Suprapubic skin (tissue), 4 donors: ENCODE results near the gene CPPED1. TPM values are rescaled to one million over a fixed set of nuclear protein-coding genes. Genes with fewer than 3 reads are reported as not detected.

Source experiments
- DNase-seq, 2 donors: peaks; one replicate each; pipeline ENCODE4 v3.0.0-alpha.2; 2019; ENCODE audit warnings: low spot score in 2 of 2
- H3K27ac ChIP-seq: fragments of 200-600 bp; sonication (generic); one replicate; pipeline ENCODE4 v1.5.1; 2019
- H3K27me3 ChIP-seq: fragments of 200-600 bp; sonication (generic); one replicate; pipeline ENCODE4 v1.5.1; 2019
- H3K36me3 ChIP-seq: fragments of 200-600 bp; sonication (generic); one replicate; pipeline ENCODE4 v1.5.1; 2019
- H3K4me1 ChIP-seq: fragments of 200-600 bp; sonication (generic); one replicate; pipeline ENCODE4 v1.5.1; 2019
- H3K4me3 ChIP-seq: fragments of 200-600 bp; sonication (generic); one replicate; pipeline ENCODE4 v1.5.1; 2019; ENCODE audit warnings: mild to moderate bottlenecking
- H3K9me3 ChIP-seq: fragments of 200-600 bp; sonication (generic); one replicate; pipeline ENCODE4 v1.5.1; 2019
- EP300 ChIP-seq: sonication (generic); formaldehyde crosslinking; IDR thresholded peaks from one replicate; pipeline ENCODE4 v1.6.1; 2017; ENCODE audit warnings: antibody characterized with exemption
- POLR2A ChIP-seq, 2 donors: fragments of 450-650 bp; IDR thresholded peaks; one replicate each; pipeline ENCODE4 v1.6.1; 2017; ENCODE audit warnings: antibody characterized with exemption in 2 of 2, mild to moderate bottlenecking in 2 of 2, moderate library complexity in 2 of 2
- POLR2AphosphoS5 ChIP-seq, 3 donors: sonication (generic); formaldehyde crosslinking; IDR thresholded peaks; one replicate each; pipeline ENCODE4 v1.6.1; 2017; ENCODE audit warnings: antibody characterized with exemption in 3 of 3
- WGBS: methylation state at CpG from one replicate; pipeline ENCODE4 v1.1.5; 2018; 5-methylcytosine and 5-hydroxymethylcytosine counted together
- total RNA-seq, 4 donors: library from RNA; depleted of rRNA; stranded (reverse); fragments of >200 nt; gene quantifications; one replicate each; pipeline ENCODE4 v1.1.0, GENCODE V29; 2016
- TF ChIP-seq, protein P1 (sequence below), 2 donors: fragments of 200-600 bp in 1 of 2; fragments of 450-650 bp in 1 of 2; sonication (generic) in 1 of 2; IDR thresholded peaks; one replicate each; pipeline ENCODE4 v1.5.1; 2016 to 2019; ENCODE audit warnings: antibody characterized with exemption in 2 of 2, mild to moderate bottlenecking in 1 of 2, moderate library complexity in 1 of 2

CPPED1 gene
- total RNA-seq, 4 donors from 2014 or later, result 8.7 to 13.3 (median 10.7) TPM

- Histone ChIP-seq H3K27me3 (no peaks in the 10 kb centered on the region), H3K36me3 (no peaks in the 10 kb centered on the region), H3K9me3 (no peaks in the 10 kb centered on the region), H3K4me1 (no peaks in the 10 kb centered on the region), H3K4me3 (no peak overlapping the region), H3K27ac (no peak overlapping the region)
- WGBS, result 77% methylated on average over 5 of the region's 5 CpGs
- no peak for DNase-seq
- TF ChIP-seq POLR2A (IDR thresholded peaks at IDR 0.05) (no peak), EP300 (no peak), POLR2AphosphoS5 (IDR thresholded peaks at IDR 0.05) (no peak)
- TF ChIP-seq, protein P1, sequence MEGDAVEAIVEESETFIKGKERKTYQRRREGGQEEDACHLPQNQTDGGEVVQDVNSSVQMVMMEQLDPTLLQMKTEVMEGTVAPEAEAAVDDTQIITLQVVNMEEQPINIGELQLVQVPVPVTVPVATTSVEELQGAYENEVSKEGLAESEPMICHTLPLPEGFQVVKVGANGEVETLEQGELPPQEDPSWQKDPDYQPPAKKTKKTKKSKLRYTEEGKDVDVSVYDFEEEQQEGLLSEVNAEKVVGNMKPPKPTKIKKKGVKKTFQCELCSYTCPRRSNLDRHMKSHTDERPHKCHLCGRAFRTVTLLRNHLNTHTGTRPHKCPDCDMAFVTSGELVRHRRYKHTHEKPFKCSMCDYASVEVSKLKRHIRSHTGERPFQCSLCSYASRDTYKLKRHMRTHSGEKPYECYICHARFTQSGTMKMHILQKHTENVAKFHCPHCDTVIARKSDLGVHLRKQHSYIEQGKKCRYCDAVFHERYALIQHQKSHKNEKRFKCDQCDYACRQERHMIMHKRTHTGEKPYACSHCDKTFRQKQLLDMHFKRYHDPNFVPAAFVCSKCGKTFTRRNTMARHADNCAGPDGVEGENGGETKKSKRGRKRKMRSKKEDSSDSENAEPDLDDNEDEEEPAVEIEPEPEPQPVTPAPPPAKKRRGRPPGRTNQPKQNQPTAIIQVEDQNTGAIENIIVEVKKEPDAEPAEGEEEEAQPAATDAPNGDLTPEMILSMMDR (IDR thresholded peaks at IDR 0.05), result no peak
Observed at GRCh38 chr16:12811441-12812383, 8.0 kb upstream of the CPPED1 start.

GRCh38 chr16:12805066-12805465 lies 1.4 kb upstream of the CPPED1 start:
- Histone ChIP-seq H3K4me3 (no peak overlapping the region), H3K36me3 (no peaks in the 10 kb centered on the region), H3K9me3 (no peaks in the 10 kb centered on the region), H3K27ac (no peak overlapping the region), H3K27me3 (no peaks in the 10 kb centered on the region), H3K4me1 (peaks cover 22% of the 10 kb centered on the region)
- 100% methylated on average over 2 of the region's 2 CpGs for WGBS
- TF ChIP-seq, protein P1 (IDR thresholded peaks at IDR 0.05), result no peak
- no peak for TF ChIP-seq EP300
- no peak for TF ChIP-seq POLR2A (IDR thresholded peaks at IDR 0.05)
- no peak for TF ChIP-seq POLR2AphosphoS5 (IDR thresholded peaks at IDR 0.05)
- DNase-seq, result no peak

DNA sequence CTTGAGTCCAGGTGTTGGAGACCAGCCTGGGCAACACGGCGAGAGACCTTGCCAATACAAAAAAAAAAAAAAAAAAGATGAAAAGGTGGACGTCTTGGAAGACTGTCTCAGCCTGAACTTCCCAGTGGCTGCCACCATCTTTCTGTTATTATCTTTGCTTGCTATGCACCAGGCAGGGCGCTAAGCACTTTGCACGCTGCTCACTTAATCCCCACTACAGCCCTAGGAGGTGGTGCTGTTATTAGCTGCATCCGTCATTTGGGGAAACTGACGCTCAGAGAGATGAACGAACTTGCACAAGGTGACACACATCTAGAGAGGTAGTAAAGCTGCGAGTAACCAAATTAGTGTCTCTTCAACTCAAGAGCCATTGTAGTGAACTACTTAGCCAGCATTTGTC lies 708 bp upstream of the CPPED1 start:
- DNase-seq, result no peak
- 84% methylated on average over 9 of the region's 9 CpGs for WGBS
- Histone ChIP-seq H3K36me3 (no peaks in the 10 kb centered on the region), H3K4me3 (peak overlapping the region; percentile 64), H3K27ac (no peak overlapping the region), H3K4me1 (peaks cover 22% of the 10 kb centered on the region), H3K27me3 (no peaks in the 10 kb centered on the region), H3K9me3 (no peaks in the 10 kb centered on the region)
- TF ChIP-seq POLR2AphosphoS5 (IDR thresholded peaks at IDR 0.05) (no peak), EP300 (no peak), POLR2A (IDR thresholded peaks at IDR 0.05) (no peak)
- TF ChIP-seq, protein P1 (IDR thresholded peaks at IDR 0.05), result no peak

GRCh38 chr16:12802661-12803060 lies 1.0 kb downstream of the CPPED1 start:
- Histone ChIP-seq H3K4me1 (peaks cover 22% of the 10 kb centered on the region), H3K4me3 (peak overlapping the region; percentile 64), H3K36me3 (no peaks in the 10 kb centered on the region), H3K27me3 (no peaks in the 10 kb centered on the region), H3K9me3 (no peaks in the 10 kb centered on the region), H3K27ac (peak overlapping the region; percentile 6)
- TF ChIP-seq POLR2A (IDR thresholded peaks at IDR 0.05) (no peak), POLR2AphosphoS5 (IDR thresholded peaks at IDR 0.05) (no peak), EP300 (no peak)
- TF ChIP-seq, protein P1 (IDR thresholded peaks at IDR 0.05), result no peak
- no peak for DNase-seq
- 57% methylated on average over 6 of the region's 6 CpGs for WGBS

- peaks cover 22% of the 10 kb centered on the region for H3K4me1 ChIP-seq
- no peak for TF ChIP-seq EP300
- TF ChIP-seq, protein P1 (IDR thresholded peaks at IDR 0.05), result no peak
- no peak for TF ChIP-seq POLR2AphosphoS5 (IDR thresholded peaks at IDR 0.05)
- no peak for TF ChIP-seq POLR2A (IDR thresholded peaks at IDR 0.05)
- no peaks in the 10 kb centered on the region for H3K36me3 ChIP-seq
- DNase-seq, result no peak
- WGBS, result 70% methylated on average over 9 of the region's 9 CpGs
- no peaks in the 10 kb centered on the region for H3K9me3 ChIP-seq
- H3K27me3 ChIP-seq, result no peaks in the 10 kb centered on the region
- peak overlapping the region; percentile 63 for H3K27ac ChIP-seq
- H3K4me3 ChIP-seq, result no peak overlapping the region
Observed at GRCh38 chr16:12802048-12802447, 1.6 kb downstream of the CPPED1 start.
